ENCODE measurements around the gene SCPEP1. TPM values are rescaled to one million over a fixed set of nuclear protein-coding genes. Genes with fewer than 3 reads are reported as not detected.

SCPEP1 gene
- total and polyA plus RNA-seq, 2 donors (not counting 1 experiment from before 2014, with no cell fraction given): 84.7 to 101 TPM

DNA sequence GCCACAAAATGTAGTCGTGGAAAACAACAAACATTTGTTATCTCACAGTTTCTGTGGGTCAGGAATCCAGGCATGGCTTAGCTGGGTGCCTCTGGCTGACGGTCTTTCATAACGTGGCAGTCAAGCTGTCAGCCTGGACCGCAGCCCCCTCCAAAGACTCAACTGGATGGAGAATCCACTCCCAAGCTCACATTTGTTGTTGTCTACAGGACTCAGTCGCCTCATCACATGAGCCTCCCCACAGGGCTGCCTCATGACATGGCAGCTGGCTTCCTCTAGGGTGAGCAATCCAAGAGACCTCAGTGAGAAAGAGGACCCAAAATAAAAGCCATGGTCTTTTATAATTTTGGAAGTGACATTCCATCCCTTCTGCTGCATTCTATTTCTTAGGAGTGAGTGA, 72.4 kb downstream of the SCPEP1 start:
- Histone ChIP-seq H3K4me2 (ENCODE audit: extremely low read depth, insufficient read depth, low read length) (no peak overlapping the region), H3K9ac (ENCODE audit: insufficient read depth, low read length) (no peak overlapping the region), H3K4me3 (replicated peaks in 1 of 4; ENCODE audit: control extremely low read depth in 1 of 4, insufficient read depth in 1 of 4, low read depth in 3 of 4, low read length in 4 of 4) (no peak overlapping the region), H3K4me1 (ENCODE audit: control insufficient read depth, extremely low read depth, insufficient read depth, low read length) (no peaks in the 10 kb centered on the region), H3K36me3 (ENCODE audit: control insufficient read depth, insufficient read depth, low read length) (no peaks in the 10 kb centered on the region), H3K27ac (ENCODE audit: insufficient read depth, low read length) (no peak overlapping the region), H4K20me1 (ENCODE audit: control insufficient read depth, extremely low read depth, insufficient read depth, low read length) (no peaks in the 10 kb centered on the region), H2AFZ (ENCODE audit: low read length) (no peak overlapping the region), H3K79me2 (ENCODE audit: control insufficient read depth, insufficient read depth, low read length) (no peaks in the 10 kb centered on the region), H3K9me3 (ENCODE audit: control insufficient read depth, insufficient read depth, low read depth, low read length) (no peaks in the 10 kb centered on the region), H3K27me3 (ENCODE audit: control insufficient read depth, insufficient read depth, low read length) (peaks cover 12% of the 10 kb centered on the region)
- no peak for TF ChIP-seq EZH2 (IDR thresholded peaks at IDR 0.05; ENCODE audit: low read length, missing control alignments)
- TF ChIP-seq, protein P1, sequence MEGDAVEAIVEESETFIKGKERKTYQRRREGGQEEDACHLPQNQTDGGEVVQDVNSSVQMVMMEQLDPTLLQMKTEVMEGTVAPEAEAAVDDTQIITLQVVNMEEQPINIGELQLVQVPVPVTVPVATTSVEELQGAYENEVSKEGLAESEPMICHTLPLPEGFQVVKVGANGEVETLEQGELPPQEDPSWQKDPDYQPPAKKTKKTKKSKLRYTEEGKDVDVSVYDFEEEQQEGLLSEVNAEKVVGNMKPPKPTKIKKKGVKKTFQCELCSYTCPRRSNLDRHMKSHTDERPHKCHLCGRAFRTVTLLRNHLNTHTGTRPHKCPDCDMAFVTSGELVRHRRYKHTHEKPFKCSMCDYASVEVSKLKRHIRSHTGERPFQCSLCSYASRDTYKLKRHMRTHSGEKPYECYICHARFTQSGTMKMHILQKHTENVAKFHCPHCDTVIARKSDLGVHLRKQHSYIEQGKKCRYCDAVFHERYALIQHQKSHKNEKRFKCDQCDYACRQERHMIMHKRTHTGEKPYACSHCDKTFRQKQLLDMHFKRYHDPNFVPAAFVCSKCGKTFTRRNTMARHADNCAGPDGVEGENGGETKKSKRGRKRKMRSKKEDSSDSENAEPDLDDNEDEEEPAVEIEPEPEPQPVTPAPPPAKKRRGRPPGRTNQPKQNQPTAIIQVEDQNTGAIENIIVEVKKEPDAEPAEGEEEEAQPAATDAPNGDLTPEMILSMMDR (conservative IDR thresholded peaks at IDR 0.05 in 1 of 2, IDR thresholded peaks at IDR 0.05 in 1 of 2; ENCODE audit: low read depth in 1 of 2, low read length in 2 of 2): no peak
- no peak for DNase-seq (ENCODE audit: low read depth in 2 of 2)

DNA sequence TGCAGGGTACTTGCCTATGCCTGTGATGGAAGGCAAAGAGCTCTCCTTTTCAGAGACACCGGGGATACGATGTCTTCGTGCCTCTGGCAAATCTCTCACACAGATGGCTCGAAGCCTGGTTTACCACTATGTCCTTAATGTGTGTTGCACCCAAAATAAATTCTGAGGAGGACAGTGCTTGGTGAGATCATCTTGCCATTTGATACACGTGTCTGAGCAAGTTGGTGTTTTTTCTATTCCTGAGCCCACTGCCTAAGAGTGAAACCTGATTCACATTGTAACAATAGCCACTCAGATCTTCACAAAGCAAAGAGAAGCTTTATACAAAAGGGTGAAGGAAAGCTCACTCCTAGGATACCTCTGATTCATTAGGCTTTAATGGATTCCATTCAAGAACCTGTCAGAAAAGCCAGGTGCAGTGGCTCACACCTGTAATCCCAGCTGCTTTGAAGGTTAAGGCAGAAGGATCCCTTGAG, 74.0 kb downstream of the SCPEP1 start:
- Histone ChIP-seq H3K9me3 (ENCODE audit: control insufficient read depth, insufficient read depth, low read depth, low read length) (no peaks in the 10 kb centered on the region), H3K79me2 (ENCODE audit: control insufficient read depth, insufficient read depth, low read length) (no peaks in the 10 kb centered on the region), H3K4me2 (ENCODE audit: extremely low read depth, insufficient read depth, low read length) (no peak overlapping the region), H3K27ac (ENCODE audit: insufficient read depth, low read length) (no peak overlapping the region), H3K9ac (ENCODE audit: insufficient read depth, low read length) (no peak overlapping the region), H3K4me3 (replicated peaks in 1 of 4; ENCODE audit: control extremely low read depth in 1 of 4, insufficient read depth in 1 of 4, low read depth in 3 of 4, low read length in 4 of 4) (no peak overlapping the region), H3K36me3 (ENCODE audit: control insufficient read depth, insufficient read depth, low read length) (no peaks in the 10 kb centered on the region), H4K20me1 (ENCODE audit: control insufficient read depth, extremely low read depth, insufficient read depth, low read length) (no peaks in the 10 kb centered on the region), H3K27me3 (ENCODE audit: control insufficient read depth, insufficient read depth, low read length) (no peaks in the 10 kb centered on the region), H3K4me1 (ENCODE audit: control insufficient read depth, extremely low read depth, insufficient read depth, low read length) (no peaks in the 10 kb centered on the region), H2AFZ (ENCODE audit: low read length) (no peak overlapping the region)
- DNase-seq (ENCODE audit: low read depth in 2 of 2): no peak
- TF ChIP-seq, protein P1 (conservative IDR thresholded peaks at IDR 0.05 in 1 of 2, IDR thresholded peaks at IDR 0.05 in 1 of 2; ENCODE audit: low read depth in 1 of 2, low read length in 2 of 2): no peak
- no peak for TF ChIP-seq EZH2 (IDR thresholded peaks at IDR 0.05; ENCODE audit: low read length, missing control alignments)

Other genes starting within 250 kb of the SCPEP1 start
- 1.3 and 1.7 TPM in 2 replicates for gene C17orf67, start 144.2 kb upstream of the SCPEP1 start, total RNA-seq
- gene C17orf67, start 144.2 kb upstream of the SCPEP1 start, polyA plus RNA-seq: 0.45 and 0.54 TPM in 2 replicates
- 4.4 and 6.4 TPM in 2 replicates for gene DGKE, start 144.0 kb upstream of the SCPEP1 start, total RNA-seq
- gene DGKE, start 144.0 kb upstream of the SCPEP1 start, polyA plus RNA-seq: 2.1 and 2.5 TPM in 2 replicates
- 34.2 and 53.3 TPM in 2 replicates for gene TRIM25, start 64.1 kb upstream of the SCPEP1 start, total RNA-seq
- gene TRIM25, start 64.1 kb upstream of the SCPEP1 start, polyA plus RNA-seq: 53.9 and 67.8 TPM in 2 replicates
- 11.8 and 12.1 TPM in 2 replicates for gene COIL, start 17.1 kb upstream of the SCPEP1 start, total RNA-seq
- gene COIL, start 17.1 kb upstream of the SCPEP1 start, polyA plus RNA-seq: 7.3 and 7.7 TPM in 2 replicates
- gene AKAP1, start 107.1 kb downstream of the SCPEP1 start, total RNA-seq: 9.1 and 13.9 TPM in 2 replicates
- 4.8 and 12.8 TPM in 2 replicates for gene AKAP1, start 107.1 kb downstream of the SCPEP1 start, polyA plus RNA-seq